Stimulated activated CD8-positive, alpha-beta memory T cell treated with anti-CD3 and anti-CD28 coated beads, Interleukin-15, amount 100 ng/mL, for 4 hours (primary cell): Measurements from ENCODE around the gene BSN.
"Not testable (repeated sequence)": the region's sequence is repeated elsewhere in the genome, so short reads cannot be mapped to it uniquely, and the experiment has no call there.

Experiments used
- DNase-seq, 2 donors: peaks; one replicate each; pipeline ENCODE4 v3.0.0-alpha.2; 2020; ENCODE audit warnings: low read depth in 2 of 2

Gene BSN

DNA sequence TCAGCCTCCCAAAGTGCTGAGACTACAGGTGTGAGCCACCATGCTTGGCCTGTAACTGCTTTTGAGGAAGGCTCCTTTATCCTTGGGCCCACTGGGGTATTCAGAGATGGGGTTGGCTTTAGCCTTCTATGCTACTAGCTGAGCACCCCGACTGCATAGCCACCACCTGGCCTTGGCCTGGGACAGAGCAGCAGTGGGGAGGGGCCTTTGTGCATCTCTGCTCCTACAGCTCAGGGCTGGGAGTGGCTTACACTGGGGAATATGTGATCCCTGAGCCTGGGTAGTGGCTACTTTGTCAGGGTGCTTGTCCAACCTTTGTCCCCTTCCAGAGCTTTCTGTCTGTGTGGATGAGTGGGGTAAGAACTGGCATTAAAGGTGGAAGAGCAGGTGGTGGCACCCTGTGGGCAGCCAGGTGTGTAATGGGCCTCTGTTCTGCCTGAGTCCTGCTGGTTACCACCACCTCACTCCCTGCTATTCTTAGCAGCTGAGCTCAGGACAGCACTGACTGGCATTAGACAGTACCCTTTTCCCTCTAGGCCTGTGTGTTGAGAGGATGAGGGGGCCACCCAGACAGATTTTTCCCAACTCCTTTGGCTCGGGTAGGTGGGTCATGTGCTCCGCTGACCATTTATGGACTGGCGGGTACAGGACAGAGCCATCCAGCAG, 141.2 kb downstream of the BSN start:
- not testable (repeated sequence) for DNase-seq

- DNase-seq, result no peak
Observed at GRCh38 chr3:49699281-49699979, 145.2 kb downstream of the BSN start.

GRCh38 chr3:49700014-49700413, 145.7 kb downstream of the BSN start:
- no peak for DNase-seq

- no peak for DNase-seq
Observed at GRCh38 chr3:49700453-49701128, 146.3 kb downstream of the BSN start.

DNA sequence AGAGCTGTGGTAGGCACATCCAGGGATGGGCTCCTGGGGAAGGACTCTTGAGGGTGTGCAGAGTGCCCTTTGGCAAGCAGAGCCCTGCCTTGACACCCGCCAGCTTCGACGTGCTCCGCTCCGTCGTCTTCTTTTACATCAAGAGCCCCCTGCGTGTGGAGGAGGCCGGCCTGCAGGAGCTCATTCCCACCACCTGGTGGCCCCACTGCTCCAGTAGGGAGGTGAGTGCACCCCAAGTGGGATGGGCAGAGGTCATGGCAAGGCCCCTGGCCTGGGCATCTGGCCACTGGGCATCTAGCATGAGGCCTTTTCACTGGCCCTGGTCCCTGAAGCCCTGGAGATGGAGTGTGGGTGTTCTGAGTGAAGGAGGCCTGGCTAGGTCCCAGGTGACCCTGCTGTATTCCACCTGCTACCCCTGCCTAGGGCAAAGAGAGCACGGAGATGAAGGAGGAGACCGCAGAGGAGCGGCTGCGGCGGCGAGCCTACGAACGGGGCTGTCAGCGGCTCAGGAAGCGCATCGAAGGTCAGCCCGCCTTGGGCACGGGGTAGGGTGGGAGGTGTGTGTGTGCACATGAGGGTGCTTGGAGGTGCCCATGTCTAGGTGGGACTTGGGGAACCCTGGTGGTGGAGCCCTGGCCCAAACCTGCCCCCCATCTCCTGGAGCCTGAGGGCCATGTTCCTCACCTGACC, 147.3 kb downstream of the BSN start:
- DNase-seq, result no peak

GRCh38 chr3:49702672-49703071, 148.4 kb downstream of the BSN start:
- DNase-seq, result no peak

DNA sequence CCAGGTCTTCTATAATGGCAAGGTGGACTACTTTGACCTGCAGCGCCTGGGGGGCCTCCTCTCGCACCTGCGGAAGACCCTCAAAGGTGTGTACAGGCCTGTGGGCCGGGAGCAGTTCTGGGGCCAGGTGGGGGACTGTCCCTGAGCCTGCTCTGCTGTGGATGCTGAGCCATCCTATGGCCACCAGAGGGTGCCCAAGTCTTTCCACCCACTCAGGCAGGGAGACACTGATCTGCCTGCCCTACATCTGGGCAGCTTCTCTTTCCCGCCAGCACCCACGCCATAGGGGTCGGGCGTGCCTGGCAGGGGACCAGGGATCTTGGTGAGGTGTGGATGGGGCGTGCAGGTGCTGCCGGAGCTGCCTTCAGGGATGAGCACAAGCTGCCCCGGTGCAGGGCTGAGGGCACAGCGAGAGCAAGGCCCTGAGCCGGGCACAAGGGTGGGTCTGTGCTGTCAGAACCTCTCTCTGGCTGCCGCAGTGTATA, 149.2 kb downstream of the BSN start:
- DNase-seq, result no peak

DNA sequence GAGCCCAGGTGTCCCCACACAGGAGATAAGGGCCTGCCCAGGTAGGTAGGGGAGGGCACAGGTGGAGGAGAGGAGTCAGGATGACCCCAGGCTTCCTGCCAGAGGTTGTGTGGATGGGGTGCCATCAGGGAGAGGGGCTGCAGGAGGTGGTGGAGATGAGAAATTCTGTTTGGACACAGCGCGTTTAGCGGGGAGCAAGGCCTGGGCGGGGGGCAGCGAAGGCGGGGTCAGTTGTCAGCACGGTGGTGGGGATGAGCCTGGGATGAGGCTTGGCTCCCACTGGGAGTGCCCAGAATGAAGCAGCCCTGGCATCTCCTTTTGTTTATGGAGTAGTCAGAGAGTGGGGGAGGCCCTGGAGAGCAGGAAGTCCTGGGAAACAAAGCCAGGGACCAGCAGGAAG, 149.7 kb downstream of the BSN start:
- no peak for DNase-seq

DNA sequence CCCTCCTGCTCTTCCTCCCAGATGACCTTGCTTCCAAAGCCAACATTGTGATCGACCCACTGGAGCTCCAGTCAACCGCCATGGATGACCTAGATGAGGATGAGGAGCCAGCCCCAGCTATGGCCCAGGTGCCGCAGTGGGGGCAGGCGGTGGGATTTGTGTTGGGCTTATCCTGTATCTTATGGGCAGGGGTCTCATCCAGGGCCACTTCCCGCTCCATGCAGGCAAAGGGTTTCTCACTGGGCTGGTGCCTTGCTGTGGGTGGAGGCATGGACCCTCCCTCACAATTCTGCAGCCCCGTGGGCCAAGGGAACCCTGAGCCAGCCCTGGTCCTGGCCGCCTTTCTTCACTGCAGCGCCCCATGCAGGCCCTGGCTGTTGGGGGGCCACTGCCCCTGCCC, 150.4 kb downstream of the BSN start:
- no peak for DNase-seq

- DNase-seq, result no peak
Observed at GRCh38 chr3:49705390-49705960, 151.2 kb downstream of the BSN start.

GRCh38 chr3:49706456-49707112, 152.3 kb downstream of the BSN start:
- no peak for DNase-seq

GRCh38 chr3:49707113-49707480, 152.8 kb downstream of the BSN start:
- no peak for DNase-seq

- DNase-seq, result no peak
Observed at GRCh38 chr3:49709852-49710251, 155.6 kb downstream of the BSN start.

GRCh38 chr3:49711489-49711888, 157.2 kb downstream of the BSN start:
- DNase-seq, result no peak

GRCh38 chr3:49712166-49712565, 157.9 kb downstream of the BSN start:
- DNase-seq, result no peak

DNA sequence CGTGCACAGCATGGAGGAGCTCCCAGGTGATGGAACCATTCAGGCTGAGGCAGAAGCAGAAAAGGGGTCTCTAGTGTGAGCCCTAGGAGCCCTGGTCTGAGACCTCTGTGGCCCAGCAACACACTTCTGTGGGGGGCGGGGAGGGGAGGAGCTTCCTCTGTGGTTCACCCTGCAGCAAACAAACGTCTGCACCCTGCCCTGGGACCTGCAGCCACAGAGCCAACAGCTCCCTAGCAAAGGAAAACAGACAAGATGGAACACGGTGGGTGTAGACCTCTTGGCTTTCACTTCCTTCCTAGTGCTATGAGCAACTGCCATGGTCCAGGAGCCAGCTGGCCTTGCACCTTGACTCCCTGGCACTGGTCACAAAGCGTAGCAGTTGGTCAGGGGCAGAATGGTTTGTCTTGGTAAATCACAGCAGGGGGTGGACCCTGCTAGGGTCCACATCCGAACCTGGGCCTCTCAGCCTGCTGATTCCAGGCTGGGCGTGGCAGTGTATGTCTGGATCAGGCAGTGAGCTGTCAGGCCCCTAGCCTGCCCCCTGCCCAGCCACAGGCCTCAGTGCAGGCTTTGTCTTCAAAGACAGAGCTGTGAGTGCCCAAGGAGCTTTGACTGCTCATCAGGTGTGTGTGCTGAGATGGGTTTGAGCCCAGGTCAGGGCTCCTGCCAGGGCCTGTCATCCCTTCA, 158.5 kb downstream of the BSN start:
- DNase-seq, result no peak

DNA sequence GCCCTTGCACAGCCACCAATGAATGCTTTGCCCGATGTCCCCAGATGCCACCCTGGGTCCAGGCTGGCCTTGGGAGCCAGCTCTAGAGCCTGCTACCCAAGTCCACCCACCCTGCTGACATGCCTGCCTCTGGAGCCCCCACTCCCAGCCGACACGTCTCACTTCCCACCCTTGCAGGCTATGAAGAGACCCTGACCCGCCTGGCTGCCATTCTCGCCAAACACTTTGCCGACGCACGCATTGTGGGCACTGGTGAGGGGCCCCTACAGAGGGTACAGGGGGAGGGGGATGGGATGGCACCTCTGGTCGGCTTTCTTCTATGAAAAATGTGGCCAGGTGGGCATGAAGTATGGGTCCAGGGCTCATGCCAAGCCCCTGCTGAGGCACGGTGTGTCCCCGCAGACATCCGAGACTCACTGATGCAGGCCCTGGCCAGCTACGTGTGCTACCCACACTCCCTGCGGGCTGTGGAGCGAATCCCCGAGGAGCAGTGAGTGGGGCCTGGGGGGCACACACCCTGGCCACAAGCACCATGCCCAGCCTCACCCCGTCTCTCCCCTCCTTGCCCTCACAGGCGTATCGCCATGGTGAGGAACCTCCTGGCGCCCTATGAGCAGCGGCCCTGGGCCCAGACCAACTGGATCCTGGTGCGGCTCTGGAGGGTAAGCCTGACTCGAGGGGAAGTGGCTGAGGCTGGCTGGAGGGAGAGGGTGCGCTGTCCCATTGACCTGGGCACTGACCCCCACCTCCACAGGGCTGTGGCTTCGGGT, 159.2 kb downstream of the BSN start:
- no peak for DNase-seq

DNA sequence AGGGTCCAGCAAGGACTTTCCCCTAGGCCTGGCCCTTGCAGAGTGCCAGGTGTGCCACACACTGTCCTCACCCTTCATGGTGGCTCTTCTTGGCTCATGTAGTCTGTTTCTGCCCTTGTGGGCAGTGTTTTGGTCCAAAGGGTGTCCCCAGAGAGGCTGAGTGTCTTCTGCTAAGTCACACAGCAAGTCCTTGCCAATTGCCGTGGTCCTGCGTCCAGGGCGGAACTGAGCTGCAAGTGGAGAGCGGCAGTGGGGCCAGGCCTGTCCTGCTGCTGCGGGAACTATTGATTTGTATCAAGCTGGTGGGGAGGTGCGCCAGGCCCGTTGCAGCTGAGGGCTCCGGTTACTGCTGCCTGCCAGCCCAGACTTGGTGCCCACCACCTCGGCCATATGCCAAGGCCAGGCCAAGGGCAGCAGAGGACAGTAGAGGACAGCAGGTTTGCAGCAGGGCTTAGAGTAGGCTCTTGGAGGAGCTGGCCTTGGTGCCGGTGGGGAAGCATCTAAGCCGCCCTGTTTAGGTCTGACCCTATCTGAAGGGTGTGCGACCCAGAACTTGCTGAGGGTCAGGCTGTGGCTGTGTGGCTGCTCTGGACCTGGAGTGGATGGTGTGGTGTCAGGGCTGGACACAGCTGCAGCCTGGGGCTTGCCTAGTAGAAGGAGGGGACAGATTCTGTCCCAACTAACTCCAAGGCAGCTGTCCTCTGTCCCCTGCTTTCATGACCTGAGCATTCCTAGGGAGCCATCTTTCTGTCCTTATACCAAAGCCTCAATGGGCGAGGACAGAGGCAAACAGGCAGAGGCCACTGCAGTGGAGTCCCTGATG, 160.7 kb downstream of the BSN start:
- DNase-seq, result no peak

GRCh38 chr3:49715611-49716121, 161.4 kb downstream of the BSN start:
- no peak for DNase-seq
